Epithelial cell of proximal tubule (primary cell): Measurements from ENCODE around the gene HNRNPL. TPM values are rescaled to one million over a fixed set of nuclear protein-coding genes. Genes with fewer than 3 reads are reported as not detected.

Source experiments
- DNase-seq: peaks from one replicate; pipeline ENCODE4 v3.0.0-alpha.2; 2011; ENCODE audit warnings: low read depth
- H3K4me3 ChIP-seq: 2 replicates; pipeline ENCODE4 v1.5.1; 2011; ENCODE audit warnings: low read depth, mild to moderate bottlenecking, low read length
- total RNA-seq: library from RNA; depleted of rRNA; stranded (reverse); fragments of >200 nt; gene quantifications from 2 replicates; pipeline ENCODE4 v1.2.3, GENCODE V29; 2015
- TF ChIP-seq, protein P1 (sequence below): conservative IDR thresholded peaks from 2 replicates; pipeline ENCODE4 v1.5.1; 2012; ENCODE audit warnings: low read depth, mild to moderate bottlenecking, low read length

Gene HNRNPL
- total RNA-seq, 1 donor from 2014 or later, result 224 TPM

GRCh38 chr19:38788478-38789243 is 61.1 kb downstream of the HNRNPL start, which contains the start of gene LGALS7B:
LGALS7B (plus strand) TSS chr19:38789200; CDS start chr19:38789227, 27 bp downstream.
- DNase-seq, result no peak
- H3K4me3 ChIP-seq, result no peak within 1 kb of the TSS
- TF ChIP-seq, protein P1, sequence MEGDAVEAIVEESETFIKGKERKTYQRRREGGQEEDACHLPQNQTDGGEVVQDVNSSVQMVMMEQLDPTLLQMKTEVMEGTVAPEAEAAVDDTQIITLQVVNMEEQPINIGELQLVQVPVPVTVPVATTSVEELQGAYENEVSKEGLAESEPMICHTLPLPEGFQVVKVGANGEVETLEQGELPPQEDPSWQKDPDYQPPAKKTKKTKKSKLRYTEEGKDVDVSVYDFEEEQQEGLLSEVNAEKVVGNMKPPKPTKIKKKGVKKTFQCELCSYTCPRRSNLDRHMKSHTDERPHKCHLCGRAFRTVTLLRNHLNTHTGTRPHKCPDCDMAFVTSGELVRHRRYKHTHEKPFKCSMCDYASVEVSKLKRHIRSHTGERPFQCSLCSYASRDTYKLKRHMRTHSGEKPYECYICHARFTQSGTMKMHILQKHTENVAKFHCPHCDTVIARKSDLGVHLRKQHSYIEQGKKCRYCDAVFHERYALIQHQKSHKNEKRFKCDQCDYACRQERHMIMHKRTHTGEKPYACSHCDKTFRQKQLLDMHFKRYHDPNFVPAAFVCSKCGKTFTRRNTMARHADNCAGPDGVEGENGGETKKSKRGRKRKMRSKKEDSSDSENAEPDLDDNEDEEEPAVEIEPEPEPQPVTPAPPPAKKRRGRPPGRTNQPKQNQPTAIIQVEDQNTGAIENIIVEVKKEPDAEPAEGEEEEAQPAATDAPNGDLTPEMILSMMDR, result no peak

GRCh38 chr19:38786572-38787265 is 63.1 kb downstream of the HNRNPL start:
- no peak for DNase-seq
- H3K4me3 ChIP-seq, result no peak overlapping the region
- TF ChIP-seq, protein P1, result no peak

Other genes with a start within 250 kb of the HNRNPL start
- gene MAP4K1, start 232.0 kb downstream of the HNRNPL start, total RNA-seq, result 0.43 and 3.1 TPM in 2 replicates
- gene EIF3K, start 230.8 kb downstream of the HNRNPL start, total RNA-seq, result 548 and 564 TPM in 2 replicates
- gene ACTN4, start 202.3 kb downstream of the HNRNPL start, total RNA-seq, result 629 and 634 TPM in 2 replicates
- gene CAPN12, start 105.5 kb downstream of the HNRNPL start, total RNA-seq, result 0.51 and 7.3 TPM in 2 replicates
- not detected in 2 replicates for gene LGALS7, start 76.5 kb downstream of the HNRNPL start, total RNA-seq
- gene LGALS7B, start 60.8 kb downstream of the HNRNPL start, total RNA-seq, result 4.4 TPM in 1 of 2 replicates, not detected in the other
- gene LGALS4, start 37.0 kb downstream of the HNRNPL start, total RNA-seq, result not detected in 2 replicates
- 41.2 and 45.5 TPM in 2 replicates for gene ECH1, start 18.2 kb downstream of the HNRNPL start, total RNA-seq
- gene RINL, start 28.3 kb upstream of the HNRNPL start, total RNA-seq, result 10.9 and 11.2 TPM in 2 replicates
- gene SIRT2, start 49.6 kb upstream of the HNRNPL start, total RNA-seq, result 26.1 and 43.5 TPM in 2 replicates
- gene NFKBIB, start 50.0 kb upstream of the HNRNPL start, total RNA-seq, result 23.6 and 33.1 TPM in 2 replicates
- gene CCER2, start 62.2 kb upstream of the HNRNPL start, total RNA-seq, result not detected in 2 replicates
- 42.2 and 55.5 TPM in 2 replicates for gene SARS2, start 80.8 kb upstream of the HNRNPL start, total RNA-seq
- gene MRPS12, start 81.0 kb upstream of the HNRNPL start, total RNA-seq, result 74.9 and 106 TPM in 2 replicates
- 21.6 and 40.4 TPM in 2 replicates for gene FBXO17, start 125.8 kb upstream of the HNRNPL start, total RNA-seq
- 8.0 and 14.3 TPM in 2 replicates for gene FBXO27, start 182.6 kb upstream of the HNRNPL start, total RNA-seq
- gene ACP7, start 234.4 kb upstream of the HNRNPL start, total RNA-seq, result 0.22 and 0.23 TPM in 2 replicates